Measurements from ENCODE around the gene PRDM16.

DNA sequence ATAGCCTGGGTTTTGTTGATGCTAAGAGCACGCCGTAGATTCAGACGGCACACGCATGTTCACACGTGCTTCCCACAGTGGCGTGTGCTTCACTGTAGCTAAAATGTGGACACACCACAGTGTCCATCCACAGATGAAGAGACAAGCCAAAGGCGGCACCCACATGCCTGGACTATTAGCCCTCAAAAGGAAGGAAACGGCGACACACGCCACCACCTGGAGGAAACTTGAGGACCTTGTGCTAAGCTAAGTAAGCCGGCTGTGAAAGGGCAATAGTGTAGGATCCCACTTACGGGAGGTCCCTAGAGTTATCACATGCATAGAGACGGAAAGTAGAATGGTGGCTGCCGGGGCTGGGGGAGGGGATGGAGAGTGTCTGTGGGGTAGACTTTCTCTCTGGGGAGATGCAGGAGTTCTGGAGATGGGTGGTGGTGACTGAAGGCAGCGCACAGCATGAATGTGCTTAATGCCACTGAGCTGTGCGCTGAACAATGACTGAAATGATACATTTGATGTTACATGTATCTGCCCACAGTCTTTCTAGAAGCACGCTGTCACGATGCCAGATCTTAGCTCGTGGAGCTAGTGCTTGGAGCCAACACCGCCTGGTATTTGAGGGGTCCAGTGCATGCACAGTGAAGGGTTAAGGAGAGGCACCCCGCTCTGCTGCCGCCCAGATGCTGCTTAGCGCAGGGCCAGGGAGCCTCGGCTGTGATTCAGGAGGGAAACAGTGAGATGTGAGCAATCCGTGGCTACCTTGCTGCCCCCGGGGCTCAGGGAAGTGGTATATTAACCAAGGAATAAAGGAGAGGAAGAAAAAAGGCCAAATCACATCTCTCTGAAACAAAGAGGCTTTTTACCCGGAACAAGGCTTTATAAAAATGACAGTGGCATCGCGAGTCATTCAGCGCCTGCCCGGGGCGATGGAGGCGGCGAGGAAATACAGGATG is 103.7 kb downstream of the PRDM16 start:
- TF ChIP-seq, protein P1, sequence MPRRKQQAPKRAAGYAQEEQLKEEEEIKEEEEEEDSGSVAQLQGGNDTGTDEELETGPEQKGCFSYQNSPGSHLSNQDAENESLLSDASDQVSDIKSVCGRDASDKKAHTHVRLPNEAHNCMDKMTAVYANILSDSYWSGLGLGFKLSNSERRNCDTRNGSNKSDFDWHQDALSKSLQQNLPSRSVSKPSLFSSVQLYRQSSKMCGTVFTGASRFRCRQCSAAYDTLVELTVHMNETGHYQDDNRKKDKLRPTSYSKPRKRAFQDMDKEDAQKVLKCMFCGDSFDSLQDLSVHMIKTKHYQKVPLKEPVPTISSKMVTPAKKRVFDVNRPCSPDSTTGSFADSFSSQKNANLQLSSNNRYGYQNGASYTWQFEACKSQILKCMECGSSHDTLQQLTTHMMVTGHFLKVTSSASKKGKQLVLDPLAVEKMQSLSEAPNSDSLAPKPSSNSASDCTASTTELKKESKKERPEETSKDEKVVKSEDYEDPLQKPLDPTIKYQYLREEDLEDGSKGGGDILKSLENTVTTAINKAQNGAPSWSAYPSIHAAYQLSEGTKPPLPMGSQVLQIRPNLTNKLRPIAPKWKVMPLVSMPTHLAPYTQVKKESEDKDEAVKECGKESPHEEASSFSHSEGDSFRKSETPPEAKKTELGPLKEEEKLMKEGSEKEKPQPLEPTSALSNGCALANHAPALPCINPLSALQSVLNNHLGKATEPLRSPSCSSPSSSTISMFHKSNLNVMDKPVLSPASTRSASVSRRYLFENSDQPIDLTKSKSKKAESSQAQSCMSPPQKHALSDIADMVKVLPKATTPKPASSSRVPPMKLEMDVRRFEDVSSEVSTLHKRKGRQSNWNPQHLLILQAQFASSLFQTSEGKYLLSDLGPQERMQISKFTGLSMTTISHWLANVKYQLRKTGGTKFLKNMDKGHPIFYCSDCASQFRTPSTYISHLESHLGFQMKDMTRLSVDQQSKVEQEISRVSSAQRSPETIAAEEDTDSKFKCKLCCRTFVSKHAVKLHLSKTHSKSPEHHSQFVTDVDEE (CRISPR knock-in tag; IDR thresholded peaks at IDR 0.05): no peak
- TF ChIP-seq TCF4 (CRISPR knock-in tag; IDR thresholded peaks at IDR 0.05; ENCODE audit: borderline replicate concordance) (no peak), SNAI2 (CRISPR knock-in tag; IDR thresholded peaks at IDR 0.05) (no peak), PPARA (CRISPR knock-in tag; IDR thresholded peaks at IDR 0.05; ENCODE audit: borderline replicate concordance) (no peak), ZNF70 (CRISPR knock-in tag; IDR thresholded peaks at IDR 0.05) (no peak), ZNF8 (CRISPR knock-in tag; IDR thresholded peaks at IDR 0.05) (no peak), BACH2 (CRISPR knock-in tag; IDR thresholded peaks at IDR 0.05; ENCODE audit: borderline replicate concordance) (no peak), ISL1 (CRISPR knock-in tag; IDR thresholded peaks at IDR 0.05) (no peak), OSR1 (CRISPR knock-in tag; IDR thresholded peaks at IDR 0.05) (no peak)
- TF ChIP-seq, protein P2, sequence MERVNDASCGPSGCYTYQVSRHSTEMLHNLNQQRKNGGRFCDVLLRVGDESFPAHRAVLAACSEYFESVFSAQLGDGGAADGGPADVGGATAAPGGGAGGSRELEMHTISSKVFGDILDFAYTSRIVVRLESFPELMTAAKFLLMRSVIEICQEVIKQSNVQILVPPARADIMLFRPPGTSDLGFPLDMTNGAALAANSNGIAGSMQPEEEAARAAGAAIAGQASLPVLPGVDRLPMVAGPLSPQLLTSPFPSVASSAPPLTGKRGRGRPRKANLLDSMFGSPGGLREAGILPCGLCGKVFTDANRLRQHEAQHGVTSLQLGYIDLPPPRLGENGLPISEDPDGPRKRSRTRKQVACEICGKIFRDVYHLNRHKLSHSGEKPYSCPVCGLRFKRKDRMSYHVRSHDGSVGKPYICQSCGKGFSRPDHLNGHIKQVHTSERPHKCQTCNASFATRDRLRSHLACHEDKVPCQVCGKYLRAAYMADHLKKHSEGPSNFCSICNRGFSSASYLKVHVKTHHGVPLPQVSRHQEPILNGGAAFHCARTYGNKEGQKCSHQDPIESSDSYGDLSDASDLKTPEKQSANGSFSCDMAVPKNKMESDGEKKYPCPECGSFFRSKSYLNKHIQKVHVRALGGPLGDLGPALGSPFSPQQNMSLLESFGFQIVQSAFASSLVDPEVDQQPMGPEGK (CRISPR knock-in tag; IDR thresholded peaks at IDR 0.05; ENCODE audit: borderline replicate concordance): no peak
